Measurements from ENCODE around the gene MAS1L. TPM values are rescaled to one million over a fixed set of nuclear protein-coding genes. Genes with fewer than 3 reads are reported as not detected.

The MAS1L gene
- polyA plus RNA-seq, 1 donor from 2014 or later = not detected

DNA sequence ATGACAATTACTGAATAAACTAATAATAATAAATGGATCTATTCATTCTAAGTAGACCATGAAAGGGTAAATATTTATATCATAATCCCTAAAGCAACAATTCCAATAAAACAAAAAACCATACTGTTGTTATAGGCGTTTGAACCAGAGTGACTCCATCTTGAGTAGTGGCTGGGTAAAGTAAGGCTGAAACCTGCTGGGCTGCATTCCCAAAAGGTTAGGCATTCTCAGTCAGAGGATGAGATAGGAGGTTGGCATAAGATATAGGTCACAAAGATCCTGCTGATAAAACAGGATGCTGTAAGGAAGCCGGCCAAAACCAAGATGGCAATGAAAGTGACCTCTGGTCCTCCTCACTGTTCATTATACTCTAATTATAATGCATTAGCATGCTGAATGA lies 22.5 kb downstream of the MAS1L start:
- H3K9me3 ChIP-seq (ENCODE audit: low read length) = no peaks in the 10 kb centered on the region
- H3K36me3 ChIP-seq (ENCODE audit: insufficient read depth, low read length) = no peaks in the 10 kb centered on the region
- H3K27me3 ChIP-seq (ENCODE audit: insufficient read depth, low read depth, low read length) = no peaks in the 10 kb centered on the region
- no peaks in the 10 kb centered on the region for H3F3A ChIP-seq (ENCODE audit: insufficient read depth, low read length, poor library complexity, severe bottlenecking)
- no peak overlapping the region for H2AFZ ChIP-seq (ENCODE audit: low read depth, low read length)
- H3K27ac ChIP-seq (ENCODE audit: low read length) = no peak overlapping the region
- no peaks in the 10 kb centered on the region for H3K79me2 ChIP-seq (replicated peaks; ENCODE audit: insufficient read depth, low read length)
- no peak for TF ChIP-seq SMC3 (conservative IDR thresholded peaks at IDR 0.05; ENCODE audit: poor library complexity)
- H3K4me3 ChIP-seq (ENCODE audit: low read length) = no peak overlapping the region
- no peaks in the 10 kb centered on the region for H4K20me1 ChIP-seq (ENCODE audit: insufficient read depth)
- no peak overlapping the region for H3K4me2 ChIP-seq (ENCODE audit: low read length)
- no peak overlapping the region for H3K9ac ChIP-seq (ENCODE audit: low read length)
- H3K9me2 ChIP-seq (ENCODE audit: insufficient read depth, low read length) = no peaks in the 10 kb centered on the region

DNA sequence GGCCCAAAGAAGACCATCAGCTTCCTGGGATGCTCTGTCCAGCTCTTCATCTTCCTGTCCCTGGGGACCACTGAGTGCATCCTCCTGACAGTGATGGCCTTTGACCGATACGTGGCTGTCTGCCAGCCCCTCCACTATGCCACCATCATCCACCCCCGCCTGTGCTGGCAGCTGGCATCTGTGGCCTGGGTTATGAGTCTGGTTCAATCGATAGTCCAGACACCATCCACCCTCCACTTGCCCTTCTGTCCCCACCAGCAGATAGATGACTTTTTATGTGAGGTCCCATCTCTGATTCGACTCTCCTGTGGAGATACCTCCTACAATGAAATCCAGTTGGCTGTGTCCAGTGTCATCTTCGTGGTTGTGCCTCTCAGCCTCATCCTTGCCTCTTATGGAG lies 25.7 kb downstream of the MAS1L start:
- Histone ChIP-seq H3K9ac (ENCODE audit: low read length) (no peak overlapping the region), H3K36me3 (ENCODE audit: insufficient read depth, low read length) (no peaks in the 10 kb centered on the region), H3K9me3 (ENCODE audit: low read length) (no peaks in the 10 kb centered on the region), H3F3A (ENCODE audit: insufficient read depth, low read length, poor library complexity, severe bottlenecking) (no peaks in the 10 kb centered on the region), H3K27ac (ENCODE audit: low read length) (no peak overlapping the region), H4K20me1 (ENCODE audit: insufficient read depth) (no peaks in the 10 kb centered on the region), H3K9me2 (ENCODE audit: insufficient read depth, low read length) (no peaks in the 10 kb centered on the region), H3K4me3 (ENCODE audit: low read length) (no peak overlapping the region), H3K79me2 (replicated peaks; ENCODE audit: insufficient read depth, low read length) (no peaks in the 10 kb centered on the region), H2AFZ (ENCODE audit: low read depth, low read length) (no peak overlapping the region), H3K27me3 (ENCODE audit: insufficient read depth, low read depth, low read length) (no peaks in the 10 kb centered on the region), H3K4me2 (ENCODE audit: low read length) (no peak overlapping the region)
- TF ChIP-seq MXI1 (conservative IDR thresholded peaks at IDR 0.05; ENCODE audit: poor library complexity, severe bottlenecking) (no peak), POLR2AphosphoS5 (IDR thresholded peaks at IDR 0.05) (no peak), TAF1 (IDR thresholded peaks at IDR 0.05; ENCODE audit: low read depth) (no peak), SMC3 (conservative IDR thresholded peaks at IDR 0.05; ENCODE audit: poor library complexity) (no peak), EZH2 (IDR thresholded peaks at IDR 0.05; ENCODE audit: borderline replicate concordance, insufficient read depth, low read length, poor library complexity, severe bottlenecking) (no peak), CTCF (IDR thresholded peaks at IDR 0.05; ENCODE audit: poor library complexity, severe bottlenecking) (no peak), EP300 (conservative IDR thresholded peaks at IDR 0.05; ENCODE audit: poor library complexity, severe bottlenecking) (no peak), RAD21 (conservative IDR thresholded peaks at IDR 0.05) (no peak)
- TF ChIP-seq, protein P1, sequence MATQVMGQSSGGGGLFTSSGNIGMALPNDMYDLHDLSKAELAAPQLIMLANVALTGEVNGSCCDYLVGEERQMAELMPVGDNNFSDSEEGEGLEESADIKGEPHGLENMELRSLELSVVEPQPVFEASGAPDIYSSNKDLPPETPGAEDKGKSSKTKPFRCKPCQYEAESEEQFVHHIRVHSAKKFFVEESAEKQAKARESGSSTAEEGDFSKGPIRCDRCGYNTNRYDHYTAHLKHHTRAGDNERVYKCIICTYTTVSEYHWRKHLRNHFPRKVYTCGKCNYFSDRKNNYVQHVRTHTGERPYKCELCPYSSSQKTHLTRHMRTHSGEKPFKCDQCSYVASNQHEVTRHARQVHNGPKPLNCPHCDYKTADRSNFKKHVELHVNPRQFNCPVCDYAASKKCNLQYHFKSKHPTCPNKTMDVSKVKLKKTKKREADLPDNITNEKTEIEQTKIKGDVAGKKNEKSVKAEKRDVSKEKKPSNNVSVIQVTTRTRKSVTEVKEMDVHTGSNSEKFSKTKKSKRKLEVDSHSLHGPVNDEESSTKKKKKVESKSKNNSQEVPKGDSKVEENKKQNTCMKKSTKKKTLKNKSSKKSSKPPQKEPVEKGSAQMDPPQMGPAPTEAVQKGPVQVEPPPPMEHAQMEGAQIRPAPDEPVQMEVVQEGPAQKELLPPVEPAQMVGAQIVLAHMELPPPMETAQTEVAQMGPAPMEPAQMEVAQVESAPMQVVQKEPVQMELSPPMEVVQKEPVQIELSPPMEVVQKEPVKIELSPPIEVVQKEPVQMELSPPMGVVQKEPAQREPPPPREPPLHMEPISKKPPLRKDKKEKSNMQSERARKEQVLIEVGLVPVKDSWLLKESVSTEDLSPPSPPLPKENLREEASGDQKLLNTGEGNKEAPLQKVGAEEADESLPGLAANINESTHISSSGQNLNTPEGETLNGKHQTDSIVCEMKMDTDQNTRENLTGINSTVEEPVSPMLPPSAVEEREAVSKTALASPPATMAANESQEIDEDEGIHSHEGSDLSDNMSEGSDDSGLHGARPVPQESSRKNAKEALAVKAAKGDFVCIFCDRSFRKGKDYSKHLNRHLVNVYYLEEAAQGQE (IDR thresholded peaks at IDR 0.05; ENCODE audit: borderline replicate concordance) = no peak

Measured in neural cell (in vitro differentiated cells).